RWPE2 (cell line): ENCODE data around the gene SOST.

Experiments used
- ATAC-seq: fragments of 200-7000 bp; cut with Tn5 transposase; 3 replicates; pipeline ENCODE4 v1.9.1; 2021; ENCODE audit warnings: low read depth
- DNase-seq: peaks from one replicate; pipeline ENCODE4 v3.0.0-alpha.2; 2020; ENCODE audit warnings: low spot score
- H3K27ac ChIP-seq: fragments of 450-650 bp; 2 replicates; pipeline ENCODE4 v1.5.1; 2017; ENCODE audit warnings: mild to moderate bottlenecking; ENCODE audit not compliant: poor library complexity, severe bottlenecking
- H3K27me3 ChIP-seq: fragments of 250-450 bp; sonication (Bioruptor Pico); 2 replicates; pipeline ENCODE4 v1.5.1; 2021; ENCODE audit warnings: mild to moderate bottlenecking, moderate library complexity; ENCODE audit not compliant: insufficient read depth, poor library complexity, severe bottlenecking
- H3K36me3 ChIP-seq: fragments of 250-450 bp; sonication (Bioruptor Pico); 2 replicates; pipeline ENCODE4 v1.5.1; 2020; ENCODE audit warnings: low read depth, mild to moderate bottlenecking, moderate library complexity
- H3K4me1 ChIP-seq: fragments of 250-450 bp; sonication (Bioruptor Pico); 2 replicates; pipeline ENCODE4 v1.5.1; 2021; ENCODE audit warnings: mild to moderate bottlenecking, moderate library complexity; ENCODE audit not compliant: insufficient read depth, poor library complexity, severe bottlenecking
- H3K4me3 ChIP-seq: fragments of 250-450 bp; sonication (Bioruptor Pico); 2 replicates; pipeline ENCODE4 v1.5.1; 2021; ENCODE audit warnings: mild to moderate bottlenecking, moderate library complexity; ENCODE audit not compliant: severe bottlenecking
- H3K9me3 ChIP-seq: fragments of 250-450 bp; sonication (Bioruptor Pico); 2 replicates; pipeline ENCODE4 v1.5.1; 2021; ENCODE audit warnings: mild to moderate bottlenecking, moderate library complexity; ENCODE audit not compliant: severe bottlenecking
- CTCF ChIP-seq: fragments of 450-650 bp; IDR thresholded peaks from one replicate; pipeline ENCODE4 v1.5.1; 2017; ENCODE audit warnings: mild to moderate bottlenecking, moderate library complexity; ENCODE audit not compliant: poor library complexity, severe bottlenecking

Gene SOST

GRCh38 chr17:43758086-43758485, 505 bp downstream of the SOST start:
- no peak for TF ChIP-seq CTCF
- peaks cover 10% of the 10 kb centered on the region for H3K4me1 ChIP-seq
- H3K9me3 ChIP-seq = no peaks in the 10 kb centered on the region
- H3K4me3 ChIP-seq = no peak overlapping the region
- DNase-seq (no peak), ATAC-seq (no peak)
- no peak overlapping the region for H3K27ac ChIP-seq
- peaks cover 13% of the 10 kb centered on the region for H3K27me3 ChIP-seq
- no peaks in the 10 kb centered on the region for H3K36me3 ChIP-seq

- no peak for TF ChIP-seq CTCF
- H3K36me3 ChIP-seq = no peaks in the 10 kb centered on the region
- peaks cover 10% of the 10 kb centered on the region for H3K4me1 ChIP-seq
- DNase-seq (no peak), ATAC-seq (no peak)
- H3K27ac ChIP-seq = no peak overlapping the region
- peaks cover 13% of the 10 kb centered on the region for H3K27me3 ChIP-seq
- no peaks in the 10 kb centered on the region for H3K9me3 ChIP-seq
- H3K4me3 ChIP-seq = no peak overlapping the region
These were observed 1.4 kb downstream of the SOST start for GRCh38 chr17:43757171-43757660.

- no peak overlapping the region for H3K4me3 ChIP-seq
- H3K27me3 ChIP-seq = peaks cover 13% of the 10 kb centered on the region
- H3K9me3 ChIP-seq = no peaks in the 10 kb centered on the region
- ATAC-seq (no peak), DNase-seq (no peak)
- H3K4me1 ChIP-seq = peaks cover 10% of the 10 kb centered on the region
- no peaks in the 10 kb centered on the region for H3K36me3 ChIP-seq
- TF ChIP-seq CTCF = no peak
- H3K27ac ChIP-seq = no peak overlapping the region
These were observed 2.4 kb downstream of the SOST start for GRCh38 chr17:43756201-43756600.

GRCh38 chr17:43755389-43755875, 3.2 kb downstream of the SOST start:
- H3K27me3 ChIP-seq = peaks cover 13% of the 10 kb centered on the region
- no peaks in the 10 kb centered on the region for H3K9me3 ChIP-seq
- no peak for DNase-seq
- peaks cover 10% of the 10 kb centered on the region for H3K4me1 ChIP-seq
- H3K4me3 ChIP-seq = no peak overlapping the region
- no peak for TF ChIP-seq CTCF
- ATAC-seq = no peak
- H3K36me3 ChIP-seq = no peaks in the 10 kb centered on the region
- no peak overlapping the region for H3K27ac ChIP-seq

GRCh38 chr17:43754947-43755346, 3.6 kb downstream of the SOST start:
- no peaks in the 10 kb centered on the region for H3K9me3 ChIP-seq
- no peak for DNase-seq
- H3K27ac ChIP-seq = no peak overlapping the region
- H3K27me3 ChIP-seq = peaks cover 13% of the 10 kb centered on the region
- ATAC-seq = no peak
- no peaks in the 10 kb centered on the region for H3K36me3 ChIP-seq
- no peak for TF ChIP-seq CTCF
- peaks cover 11% of the 10 kb centered on the region for H3K4me1 ChIP-seq
- H3K4me3 ChIP-seq = no peak overlapping the region
